K562 (cell line): ENCODE data around the gene TTC28. TPM values are rescaled to one million over a fixed set of nuclear protein-coding genes. Genes with fewer than 3 reads are reported as not detected.

ENCODE experiments used
- polyA plus RNA-seq, 8 experiments: library from polyadenylated mRNA; depleted of rRNA in 4 of 8; stranded (reverse) in 5 of 8; unstranded in 3 of 8; fragments of >200 nt; fragmentation: Nextera tagmentation in 2 of 8; fragmentation: Illumina TruSeq in 1 of 8; extraction: Ambion mirVana in 2 of 8; extraction: Trizol in 1 of 8; gene quantifications; 2 replicates each; pipeline versions ENCODE4 v1.2.1 to v1.2.3, GENCODE V29; 2011 to 2014; ENCODE audit warnings: inconsistent platforms in 1 of 8, missing spikeins in 1 of 8
- total RNA-seq, 7 experiments: library from RNA; depleted of rRNA in 6 of 7; stranded (reverse); fragments of >200 nt in 6 of 7; fragmentation: Illumina TruSeq in 2 of 7; extraction: Trizol in 2 of 7; gene quantifications; 2 replicates each; pipeline versions ENCODE4 v1.2.1 to v1.2.3, GENCODE V29; 2011 to 2021; ENCODE audit warnings: low replicate concordance in 1 of 7
- TF ChIP-seq, protein P1 (sequence below), 2 experiments: fragments of 450-650 bp; IDR thresholded peaks; 2 replicates each; pipeline ENCODE4 v1.6.1; 2016; ENCODE audit warnings: mild to moderate bottlenecking in 2 of 2, borderline replicate concordance in 1 of 2, low read depth in 1 of 2, moderate library complexity in 1 of 2
- TF ChIP-seq, protein P2 (sequence below): sonication (generic); formaldehyde crosslinking; IDR thresholded peaks from 2 replicates; pipeline ENCODE4 v1.4.0; 2020; ENCODE audit warnings: mild to moderate bottlenecking, missing genetic modification reagents

TTC28 gene
- total and polyA plus RNA-seq, 9 of the 15 experiments (the other 6 are each of a cell fraction or from before 2014, with no cell fraction given), result 0.22 to 10.7 (median 3.1) TPM

DNA sequence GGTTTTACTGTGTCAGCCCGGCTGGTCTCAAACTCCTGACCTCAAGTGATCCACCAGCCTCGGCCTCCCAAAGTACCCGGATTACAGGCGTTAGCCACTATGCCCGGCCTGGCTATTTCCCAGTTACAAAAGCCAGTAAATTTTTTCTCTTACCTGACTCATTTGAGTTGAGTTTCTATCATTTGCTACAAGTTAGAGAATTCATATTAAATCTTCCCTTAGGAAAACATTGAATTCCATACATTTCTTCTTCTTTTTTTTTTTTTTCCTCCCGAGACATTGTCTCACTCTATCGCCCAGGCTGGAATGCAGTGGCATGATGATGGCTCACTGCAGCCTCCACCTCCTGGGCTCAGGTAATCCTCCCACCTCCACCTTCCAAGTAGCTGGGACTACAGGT, 36.0 kb upstream of the TTC28 start (continued):
- TF ChIP-seq, protein P1, sequence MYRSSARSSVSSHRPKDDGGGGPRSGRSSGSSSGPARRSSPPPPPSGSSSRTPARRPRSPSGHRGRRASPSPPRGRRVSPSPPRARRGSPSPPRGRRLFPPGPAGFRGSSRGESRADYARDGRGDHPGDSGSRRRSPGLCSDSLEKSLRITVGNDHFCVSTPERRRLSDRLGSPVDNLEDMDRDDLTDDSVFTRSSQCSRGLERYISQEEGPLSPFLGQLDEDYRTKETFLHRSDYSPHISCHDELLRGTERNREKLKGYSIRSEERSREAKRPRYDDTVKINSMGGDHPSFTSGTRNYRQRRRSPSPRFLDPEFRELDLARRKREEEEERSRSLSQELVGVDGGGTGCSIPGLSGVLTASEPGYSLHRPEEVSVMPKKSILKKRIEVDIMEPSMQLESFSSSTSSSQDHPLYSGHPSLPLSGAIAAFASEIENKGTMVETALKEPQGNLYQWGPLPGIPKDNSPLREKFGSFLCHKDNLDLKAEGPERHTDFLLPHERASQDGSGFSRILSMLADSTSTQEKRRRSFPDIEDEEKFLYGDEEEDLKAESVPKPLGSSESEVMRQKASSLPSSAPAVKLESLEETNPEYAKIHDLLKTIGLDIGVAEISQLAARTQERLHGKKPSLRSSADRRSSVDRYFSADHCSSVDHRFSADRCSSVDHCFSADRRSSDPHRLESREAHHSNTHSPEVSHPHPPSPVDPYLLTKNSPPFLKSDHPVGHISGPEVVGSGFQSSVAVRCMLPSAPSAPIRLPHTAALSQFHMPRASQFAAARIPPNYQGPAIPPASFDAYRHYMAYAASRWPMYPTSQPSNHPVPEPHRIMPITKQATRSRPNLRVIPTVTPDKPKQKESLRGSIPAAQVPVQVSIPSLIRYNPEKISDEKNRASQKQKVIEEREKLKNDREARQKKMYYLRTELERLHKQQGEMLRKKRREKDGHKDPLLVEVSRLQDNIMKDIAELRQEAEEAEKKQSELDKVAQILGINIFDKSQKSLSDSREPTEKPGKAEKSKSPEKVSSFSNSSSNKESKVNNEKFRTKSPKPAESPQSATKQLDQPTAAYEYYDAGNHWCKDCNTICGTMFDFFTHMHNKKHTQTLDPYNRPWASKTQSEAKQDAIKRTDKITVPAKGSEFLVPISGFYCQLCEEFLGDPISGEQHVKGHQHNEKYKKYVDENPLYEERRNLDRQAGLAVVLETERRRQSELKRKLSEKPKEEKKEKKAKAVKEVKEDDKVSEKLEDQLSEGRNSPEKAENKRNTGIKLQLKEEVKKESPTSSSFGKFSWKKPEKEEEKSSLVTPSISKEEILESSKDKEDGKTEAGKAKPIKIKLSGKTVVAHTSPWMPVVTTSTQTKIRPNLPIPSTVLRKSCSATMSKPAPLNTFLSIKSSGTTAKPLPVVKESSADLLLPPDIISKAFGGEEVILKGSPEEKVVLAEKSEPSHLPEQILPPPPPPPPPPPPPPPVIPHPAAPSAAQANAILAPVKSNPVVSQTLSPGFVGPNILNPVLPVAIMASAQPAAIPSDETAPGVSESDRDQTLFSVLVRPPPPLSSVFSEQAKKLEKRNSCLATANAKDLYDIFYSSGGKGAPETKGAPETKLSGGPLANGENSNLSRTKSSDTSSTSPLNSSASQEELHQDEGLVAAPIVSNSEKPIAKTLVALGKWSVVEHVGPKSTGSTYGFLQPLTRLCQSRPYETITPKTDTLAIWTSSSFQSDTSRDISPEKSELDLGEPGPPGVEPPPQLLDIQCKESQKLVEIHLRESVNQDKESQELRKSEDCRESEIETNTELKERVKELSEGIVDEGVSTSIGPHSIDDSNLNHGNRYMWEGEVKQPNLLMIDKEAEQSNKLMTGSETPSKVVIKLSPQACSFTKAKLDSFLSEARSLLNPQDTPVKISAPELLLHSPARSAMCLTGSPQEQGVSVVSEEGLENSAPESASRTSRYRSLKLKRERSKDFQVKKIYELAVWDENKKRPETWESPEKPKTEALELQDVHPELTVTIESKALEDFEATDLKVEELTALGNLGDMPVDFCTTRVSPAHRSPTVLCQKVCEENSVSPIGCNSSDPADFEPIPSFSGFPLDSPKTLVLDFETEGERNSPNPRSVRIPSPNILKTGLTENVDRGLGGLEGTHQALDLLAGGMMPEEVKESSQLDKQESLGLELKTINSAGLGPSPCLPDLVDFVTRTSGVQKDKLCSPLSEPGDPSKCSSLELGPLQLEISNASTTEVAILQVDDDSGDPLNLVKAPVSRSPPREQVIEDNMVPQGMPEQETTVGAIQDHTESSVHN (IDR thresholded peaks at IDR 0.05; ENCODE audit: borderline replicate concordance in 1 of 2, low read depth in 1 of 2), result no peak
- TF ChIP-seq, protein P2, sequence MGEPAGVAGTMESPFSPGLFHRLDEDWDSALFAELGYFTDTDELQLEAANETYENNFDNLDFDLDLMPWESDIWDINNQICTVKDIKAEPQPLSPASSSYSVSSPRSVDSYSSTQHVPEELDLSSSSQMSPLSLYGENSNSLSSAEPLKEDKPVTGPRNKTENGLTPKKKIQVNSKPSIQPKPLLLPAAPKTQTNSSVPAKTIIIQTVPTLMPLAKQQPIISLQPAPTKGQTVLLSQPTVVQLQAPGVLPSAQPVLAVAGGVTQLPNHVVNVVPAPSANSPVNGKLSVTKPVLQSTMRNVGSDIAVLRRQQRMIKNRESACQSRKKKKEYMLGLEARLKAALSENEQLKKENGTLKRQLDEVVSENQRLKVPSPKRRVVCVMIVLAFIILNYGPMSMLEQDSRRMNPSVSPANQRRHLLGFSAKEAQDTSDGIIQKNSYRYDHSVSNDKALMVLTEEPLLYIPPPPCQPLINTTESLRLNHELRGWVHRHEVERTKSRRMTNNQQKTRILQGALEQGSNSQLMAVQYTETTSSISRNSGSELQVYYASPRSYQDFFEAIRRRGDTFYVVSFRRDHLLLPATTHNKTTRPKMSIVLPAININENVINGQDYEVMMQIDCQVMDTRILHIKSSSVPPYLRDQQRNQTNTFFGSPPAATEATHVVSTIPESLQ (CRISPR knock-in tag), result no peak
